Skeletal muscle satellite cell (primary cell): Measurements from ENCODE around the gene HIC1.

Source experiments
- H3K27me3 ChIP-seq: 2 replicates; pipeline ENCODE4 v1.7.0; 2013; ENCODE audit warnings: low read length; ENCODE audit not compliant: control insufficient read depth, insufficient read depth
- H3K36me3 ChIP-seq: 2 replicates; pipeline ENCODE4 v1.7.0; 2013; ENCODE audit warnings: mild to moderate bottlenecking, control low read depth, low read length; ENCODE audit not compliant: insufficient read depth
- H3K4me1 ChIP-seq: 2 replicates; pipeline ENCODE4 v1.7.0; 2013; ENCODE audit warnings: low read length; ENCODE audit not compliant: control insufficient read depth, insufficient read depth
- H3K4me2 ChIP-seq: 2 replicates; pipeline ENCODE4 v1.7.0; 2013; ENCODE audit warnings: mild to moderate bottlenecking, low read length
- H3K4me3 ChIP-seq: 2 replicates; pipeline ENCODE4 v1.7.0; 2013; ENCODE audit warnings: low read length
- H3K9ac ChIP-seq: 2 replicates; pipeline ENCODE4 v1.7.0; 2013; ENCODE audit warnings: mild to moderate bottlenecking, low read depth, low read length, moderate library complexity
- H3K9me3 ChIP-seq: replicated peaks from 2 replicates; pipeline ENCODE4 v1.7.0; 2013; ENCODE audit warnings: mild to moderate bottlenecking, control low read depth, low read length

The HIC1 gene

DNA sequence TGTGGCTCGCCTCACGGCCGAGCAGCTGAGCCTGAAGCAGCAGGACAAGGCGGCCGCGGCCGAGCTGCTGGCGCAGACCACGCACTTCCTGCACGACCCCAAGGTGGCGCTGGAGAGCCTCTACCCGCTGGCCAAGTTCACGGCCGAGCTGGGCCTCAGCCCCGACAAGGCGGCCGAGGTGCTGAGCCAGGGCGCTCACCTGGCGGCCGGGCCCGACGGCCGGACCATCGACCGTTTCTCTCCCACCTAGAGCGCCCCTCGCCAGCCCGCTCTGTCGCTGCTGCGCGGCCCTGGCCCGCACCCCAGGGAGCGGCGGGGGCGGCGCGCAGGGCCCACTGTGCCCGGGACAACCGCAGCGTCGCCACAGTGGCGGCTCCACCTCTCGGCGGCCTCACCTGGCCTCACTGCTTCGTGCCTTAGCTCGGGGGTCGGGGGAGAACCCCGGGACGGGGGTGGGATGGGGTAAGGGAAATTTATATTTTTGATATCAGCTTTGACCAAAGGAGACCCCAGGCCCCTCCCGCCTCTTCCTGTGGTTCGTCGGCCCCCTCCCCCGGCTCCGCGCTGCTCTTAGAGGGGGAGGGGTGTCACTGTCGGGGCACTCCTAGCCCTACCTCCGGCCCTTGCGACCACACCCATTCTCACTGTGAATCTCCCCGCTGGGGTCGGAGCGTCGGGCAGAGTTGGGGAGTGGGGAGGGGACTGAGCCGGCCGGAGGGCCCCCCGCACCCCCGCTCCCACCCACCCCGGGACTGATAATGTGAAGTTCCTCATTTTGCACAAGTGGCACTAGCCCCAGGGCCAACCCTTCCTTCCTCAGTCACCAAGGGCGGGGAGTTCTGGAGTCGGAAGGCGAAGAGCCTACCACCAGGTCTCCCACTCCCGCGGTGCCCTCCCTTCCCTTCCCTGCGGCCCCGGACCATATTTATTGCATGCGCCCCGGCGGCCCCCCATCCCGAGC is 4.0 kb downstream of the HIC1 start:
- H3K4me3 ChIP-seq = no peak overlapping the region
- no peak overlapping the region for H3K9ac ChIP-seq
- H3K27me3 ChIP-seq = no peaks in the 10 kb centered on the region

GRCh38 chr17:2059547-2060384 is 4.9 kb downstream of the HIC1 start:
- peaks cover 29% of the 10 kb centered on the region for H3K36me3 ChIP-seq
- H3K9ac ChIP-seq = no peak overlapping the region
- H3K4me2 ChIP-seq = no peak overlapping the region
- no peaks in the 10 kb centered on the region for H3K9me3 ChIP-seq
- no peak overlapping the region for H3K4me3 ChIP-seq
- H3K4me1 ChIP-seq = peaks cover 14% of the 10 kb centered on the region
- no peaks in the 10 kb centered on the region for H3K27me3 ChIP-seq

More for the DNA sequence above, 4.0 kb downstream of the HIC1 start:
- Histone ChIP-seq H3K4me2 (no peak overlapping the region), H3K4me1 (peaks cover 14% of the 10 kb centered on the region), H3K36me3 (peaks cover 22% of the 10 kb centered on the region), H3K9me3 (no peaks in the 10 kb centered on the region)

DNA sequence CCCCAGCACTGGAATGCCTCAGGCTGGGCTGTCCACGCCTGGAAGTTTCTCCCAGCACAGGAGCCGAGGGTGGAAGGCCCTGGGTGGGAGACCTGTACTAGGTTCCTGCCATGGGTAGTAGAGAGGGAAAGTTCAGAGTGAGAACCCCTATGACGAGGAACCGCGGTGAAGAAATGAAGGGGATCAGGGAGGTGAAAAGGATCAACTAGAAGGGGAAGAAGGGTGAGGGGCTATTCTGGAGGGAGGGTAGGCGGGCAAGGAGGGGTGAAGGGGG is 5.4 kb downstream of the HIC1 start:
- Histone ChIP-seq H3K4me2 (no peak overlapping the region), H3K4me1 (peaks cover 14% of the 10 kb centered on the region), H3K9me3 (no peaks in the 10 kb centered on the region), H3K36me3 (peaks cover 34% of the 10 kb centered on the region), H3K9ac (no peak overlapping the region), H3K4me3 (no peak overlapping the region), H3K27me3 (no peaks in the 10 kb centered on the region)

DNA sequence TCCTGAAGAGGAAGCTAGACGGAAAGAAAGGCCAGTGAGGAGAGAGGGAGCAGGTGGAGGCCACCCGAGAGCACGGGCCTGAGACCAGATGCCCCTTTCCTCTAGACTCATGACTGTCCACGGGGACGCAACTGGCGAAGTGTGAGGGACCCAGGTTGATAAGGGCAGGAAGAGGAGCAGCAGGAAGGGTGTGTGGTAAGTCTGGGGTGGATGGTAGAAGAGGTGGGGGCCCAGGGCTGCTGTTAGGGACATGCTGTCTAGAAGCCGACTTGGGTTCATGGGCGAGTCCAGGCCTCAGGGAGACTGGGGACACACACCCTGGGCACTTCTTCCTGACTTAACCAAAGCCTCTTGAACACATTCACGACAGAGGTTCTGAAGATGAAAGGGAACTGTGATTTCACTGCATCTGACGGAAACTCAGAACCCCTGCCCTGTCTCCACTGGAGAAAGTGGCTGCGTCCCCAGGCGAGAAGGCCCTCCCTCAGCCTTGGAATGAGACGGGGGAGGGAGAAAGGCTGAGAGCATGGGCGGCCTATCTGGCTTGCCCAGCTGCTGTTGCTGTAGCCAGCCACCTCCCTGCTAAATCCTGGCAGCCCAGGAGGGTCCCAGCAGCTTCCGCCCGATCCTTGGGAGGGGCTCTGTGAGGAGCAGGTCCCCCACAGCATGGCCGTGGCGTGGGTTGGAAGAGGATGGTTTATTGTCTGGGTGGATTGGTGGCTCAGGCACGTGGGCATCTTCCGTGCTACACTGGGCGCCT is 6.0 kb downstream of the HIC1 start:
- H3K36me3 ChIP-seq = peaks cover 37% of the 10 kb centered on the region
- peaks cover 18% of the 10 kb centered on the region for H3K4me1 ChIP-seq
- H3K9ac ChIP-seq = no peak overlapping the region
- H3K4me3 ChIP-seq = no peak overlapping the region
- no peaks in the 10 kb centered on the region for H3K9me3 ChIP-seq
- no peaks in the 10 kb centered on the region for H3K27me3 ChIP-seq
- H3K4me2 ChIP-seq = no peak overlapping the region

DNA sequence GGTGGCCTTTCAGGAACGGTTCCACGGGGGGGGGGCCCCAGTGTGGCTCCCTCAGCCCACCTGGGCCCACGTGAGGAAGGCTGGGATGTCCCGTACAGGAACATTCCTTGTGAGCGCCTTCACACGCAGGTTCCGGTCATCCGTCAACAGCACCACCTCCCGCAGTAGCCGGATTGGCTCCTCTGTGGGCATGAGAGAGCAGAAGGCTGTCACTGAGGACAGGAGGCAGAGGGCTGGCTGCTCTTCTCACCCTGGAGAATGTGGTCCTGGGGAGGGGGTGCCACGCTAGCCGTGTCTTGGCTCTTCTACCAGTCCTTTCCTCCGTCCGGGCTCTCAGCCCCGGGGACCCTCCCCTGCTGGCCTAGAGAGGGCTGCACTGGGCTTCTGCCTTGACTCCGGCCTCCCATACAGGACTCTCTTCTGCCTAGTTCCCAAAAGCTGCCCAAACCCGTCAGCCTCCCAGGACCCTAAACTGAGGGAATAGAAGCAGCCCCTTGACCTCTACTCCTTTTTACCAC is 6.6 kb downstream of the HIC1 start:
- Histone ChIP-seq H3K9me3 (no peaks in the 10 kb centered on the region), H3K9ac (no peak overlapping the region), H3K27me3 (no peaks in the 10 kb centered on the region), H3K4me3 (no peak overlapping the region), H3K36me3 (peaks cover 35% of the 10 kb centered on the region), H3K4me1 (peaks cover 25% of the 10 kb centered on the region), H3K4me2 (no peak overlapping the region)

- Histone ChIP-seq H3K36me3 (peaks cover 32% of the 10 kb centered on the region), H3K27me3 (no peaks in the 10 kb centered on the region), H3K4me3 (no peak overlapping the region), H3K4me2 (peak overlapping the region; percentile 18), H3K4me1 (peaks cover 36% of the 10 kb centered on the region), H3K9ac (peak overlapping the region; percentile 50), H3K9me3 (no peaks in the 10 kb centered on the region)
Observed at GRCh38 chr17:2062571-2063183, 7.8 kb downstream of the HIC1 start.

DNA sequence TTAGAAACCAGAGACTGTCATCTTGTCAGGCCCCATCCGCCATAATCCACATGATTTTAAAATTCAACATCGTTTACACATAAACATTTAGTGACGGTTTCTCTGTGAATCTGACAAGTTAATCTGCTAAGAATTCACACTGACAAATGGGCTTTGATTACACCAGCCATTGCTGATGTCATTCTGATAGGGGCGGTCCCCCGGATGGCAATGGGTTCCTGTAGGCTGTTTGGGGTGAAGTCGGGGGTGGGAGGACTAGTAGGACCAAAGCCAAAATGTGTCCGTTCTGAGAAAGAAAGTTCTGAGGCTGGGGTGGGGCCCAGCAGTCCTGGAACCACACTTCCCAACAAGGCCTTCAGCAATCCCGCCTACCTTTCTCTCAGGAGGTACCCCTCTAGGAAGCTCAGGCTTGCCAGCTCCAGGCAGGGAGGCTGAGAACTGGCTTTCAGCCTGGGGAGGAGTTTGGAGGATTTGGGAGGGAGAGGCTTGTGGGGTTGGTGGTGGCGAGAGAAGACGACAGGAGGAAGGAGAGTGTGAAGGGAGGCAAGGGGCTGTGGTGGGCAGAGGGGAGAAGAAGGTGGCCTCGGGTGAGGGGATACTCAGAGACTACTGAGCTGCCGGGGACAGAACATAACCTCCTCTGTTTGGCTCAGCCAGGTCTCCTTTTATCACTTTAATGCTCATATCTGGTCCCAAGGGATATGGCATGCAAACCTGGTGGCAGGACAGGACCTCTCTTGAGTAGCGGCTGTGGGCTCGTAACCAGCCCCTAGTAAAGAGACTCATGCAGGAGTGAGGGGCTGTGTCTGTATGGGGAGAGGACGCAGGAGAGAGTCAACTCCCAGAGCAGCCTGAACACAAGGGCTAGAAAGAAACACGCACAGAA is 8.6 kb downstream of the HIC1 start:
- Histone ChIP-seq H3K9ac (no peak overlapping the region), H3K36me3 (peaks cover 32% of the 10 kb centered on the region), H3K4me3 (no peak overlapping the region)

DNA sequence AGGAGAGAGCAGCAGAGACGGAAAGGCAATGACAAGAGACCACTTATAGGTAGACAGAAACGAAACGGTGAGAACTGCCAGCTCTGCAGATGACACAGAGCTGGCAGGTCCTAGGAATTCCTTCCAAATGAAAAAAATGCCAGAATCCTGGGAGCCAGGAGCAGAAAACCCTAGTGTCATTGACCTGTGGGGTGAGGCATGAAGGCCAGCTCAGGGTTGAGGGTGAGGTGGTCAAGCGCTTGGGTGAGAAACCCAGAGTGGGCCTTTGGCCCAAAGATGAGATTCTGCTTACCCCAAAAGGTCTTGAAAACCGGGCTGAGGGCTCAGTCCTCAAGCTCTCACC is 9.2 kb downstream of the HIC1 start:
- Histone ChIP-seq H3K9ac (no peak overlapping the region), H3K4me3 (no peak overlapping the region), H3K4me2 (no peak overlapping the region), H3K36me3 (peaks cover 32% of the 10 kb centered on the region), H3K4me1 (peaks cover 51% of the 10 kb centered on the region), H3K9me3 (no peaks in the 10 kb centered on the region), H3K27me3 (no peaks in the 10 kb centered on the region)

More for the DNA sequence above, 8.6 kb downstream of the HIC1 start:
- H3K27me3 ChIP-seq = no peaks in the 10 kb centered on the region
- no peaks in the 10 kb centered on the region for H3K9me3 ChIP-seq
- H3K4me2 ChIP-seq = no peak overlapping the region
- peaks cover 45% of the 10 kb centered on the region for H3K4me1 ChIP-seq

DNA sequence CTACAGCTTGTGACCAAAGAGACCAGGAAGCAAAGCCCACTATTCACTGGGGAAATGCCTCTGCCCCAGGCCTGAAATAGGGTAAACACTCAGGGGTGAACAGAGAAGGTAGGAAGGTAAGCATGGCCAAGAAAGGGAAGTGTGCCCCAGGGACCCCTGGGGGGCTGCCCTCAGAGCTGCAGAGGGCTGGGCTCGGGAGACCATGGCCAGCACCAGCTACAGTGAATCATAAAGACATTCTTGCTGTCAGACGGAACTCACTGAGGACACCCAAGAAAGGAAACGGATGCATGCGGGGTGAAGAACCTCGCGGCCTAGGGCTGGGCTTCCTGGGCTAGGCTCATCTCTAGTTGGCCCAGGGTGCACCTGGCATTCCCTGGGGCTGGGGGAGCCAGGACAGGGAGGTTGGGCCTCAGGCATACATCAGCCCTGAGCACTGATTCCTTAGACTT is 9.6 kb downstream of the HIC1 start:
- H3K9ac ChIP-seq = no peak overlapping the region

More for the DNA sequence above, 9.6 kb downstream of the HIC1 start:
- Histone ChIP-seq H3K9me3 (no peaks in the 10 kb centered on the region), H3K36me3 (peaks cover 32% of the 10 kb centered on the region), H3K4me1 (peaks cover 52% of the 10 kb centered on the region), H3K4me2 (no peak overlapping the region), H3K27me3 (no peaks in the 10 kb centered on the region), H3K4me3 (no peak overlapping the region)
